Right atrium auricular region (tissue), 2 donors: ENCODE data around the gene PUS1. TPM values are rescaled to one million over a fixed set of nuclear protein-coding genes. Genes with fewer than 3 reads are reported as not detected.

ENCODE experiments used
- DNase-seq: peaks from one replicate; pipeline ENCODE4 v3.0.0-alpha.2; 2019; ENCODE audit warnings: low spot score
- H3K27ac ChIP-seq, 2 donors: fragments of 200-600 bp; sonication (generic); 1 replicate in 1 of 2; 2 replicates in 1 of 2; pipeline ENCODE4 v1.5.1; 2016 to 2019
- H3K27me3 ChIP-seq, 2 donors: fragments of 200-600 bp; sonication (generic); one replicate each; pipeline versions ENCODE4 v1.5.1 to v1.6.0; 2017 to 2019
- H3K36me3 ChIP-seq: fragments of 200-600 bp; sonication (generic); one replicate; pipeline ENCODE4 v1.5.1; 2016
- H3K4me1 ChIP-seq, 2 donors: fragments of 200-600 bp; sonication (generic); one replicate each; pipeline versions ENCODE4 v1.5.1 to v1.6.0; 2017 to 2019
- H3K4me3 ChIP-seq, 2 donors: fragments of 200-600 bp; sonication (generic); 1 replicate in 1 of 2; 2 replicates in 1 of 2; pipeline ENCODE4 v1.5.1; 2017 to 2019; ENCODE audit warnings: mild to moderate bottlenecking in 1 of 2, moderate library complexity in 1 of 2
- H3K9me3 ChIP-seq, 2 donors: fragments of 200-600 bp; sonication (generic); one replicate each; pipeline ENCODE4 v1.5.1; 2019
- CTCF ChIP-seq, 2 donors: fragments of 200-600 bp; sonication (generic); IDR thresholded peaks; one replicate each; pipeline ENCODE4 v1.5.1; 2019; ENCODE audit warnings: antibody characterized with exemption in 2 of 2
- total RNA-seq, 2 donors: library from RNA; depleted of rRNA; stranded (reverse); fragments of >200 nt; gene quantifications; one replicate each; pipeline ENCODE4 v1.1.0, GENCODE V29; 2016

The PUS1 gene
- total RNA-seq, 2 donors from 2014 or later: 5.0 to 10.3 TPM

GRCh38 chr12:131928080-131928710, 881 bp upstream of the PUS1 start:
- TF ChIP-seq CTCF (IDR thresholded peaks at IDR 0.05): no peak
- Histone ChIP-seq H3K4me1 (peaks cover 0 to 20% of the 10 kb centered on the region in 2 donors), H3K27ac (peak overlapping the region; percentile 91 to 97), H3K27me3 (no peaks in the 10 kb centered on the region), H3K4me3 (peak overlapping the region; percentile 68 to 76), H3K36me3 (peaks cover 15% of the 10 kb centered on the region), H3K9me3 (no peaks in the 10 kb centered on the region)
- DNase-seq: no peak

- TF ChIP-seq CTCF (IDR thresholded peaks at IDR 0.05): no peak
- peak overlapping the region in 1 of 2 donors; percentile 91 for H3K27ac ChIP-seq
- no peak for DNase-seq
Measured at GRCh38 chr12:131929581-131930456, 743 bp downstream of the PUS1 start.

DNA sequence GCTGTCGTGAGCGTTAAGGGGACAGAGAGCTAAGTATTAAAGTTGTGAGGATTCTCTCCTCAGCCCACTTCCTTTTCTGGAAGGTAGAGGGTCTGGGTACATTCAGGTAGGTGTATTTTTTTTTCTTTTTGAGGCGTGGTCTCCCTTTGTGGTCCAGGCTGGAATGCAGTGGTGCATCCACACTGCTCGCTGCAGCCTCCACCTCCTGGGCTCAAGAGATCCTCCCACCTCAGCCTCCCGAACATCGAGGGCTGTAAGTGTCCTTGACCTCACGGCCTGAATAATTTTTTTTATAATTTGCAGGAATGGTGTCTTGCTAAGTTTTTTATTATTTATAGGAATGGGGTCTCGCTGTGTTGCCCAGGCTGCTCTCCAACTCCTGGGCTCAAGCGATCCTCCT, 1.4 kb downstream of the PUS1 start:
- Histone ChIP-seq H3K27ac (no peak overlapping the region), H3K9me3 (no peaks in the 10 kb centered on the region)

More at GRCh38 chr12:131929581-131930456, 743 bp downstream of the PUS1 start:
- Histone ChIP-seq H3K27me3 (no peaks in the 10 kb centered on the region), H3K9me3 (no peaks in the 10 kb centered on the region), H3K36me3 (peaks cover 31% of the 10 kb centered on the region), H3K4me1 (peaks cover 0 to 13% of the 10 kb centered on the region in 2 donors), H3K4me3 (peak overlapping the region; percentile 68 to 76)

GRCh38 chr12:131933387-131933786, 4.3 kb downstream of the PUS1 start:
- Histone ChIP-seq H3K27ac (no peak overlapping the region), H3K36me3 (peaks cover 47% of the 10 kb centered on the region), H3K4me3 (no peak overlapping the region), H3K27me3 (no peaks in the 10 kb centered on the region), H3K9me3 (no peaks in the 10 kb centered on the region), H3K4me1 (peaks cover 0 to 12% of the 10 kb centered on the region in 2 donors)
- DNase-seq: no peak
- no peak for TF ChIP-seq CTCF (IDR thresholded peaks at IDR 0.05)

More for the DNA sequence above, 1.4 kb downstream of the PUS1 start:
- Histone ChIP-seq H3K4me1 (peaks cover 0 to 13% of the 10 kb centered on the region in 2 donors), H3K36me3 (peaks cover 38% of the 10 kb centered on the region), H3K4me3 (peak overlapping the region; percentile 68 to 76), H3K27me3 (no peaks in the 10 kb centered on the region)
- no peak for TF ChIP-seq CTCF (IDR thresholded peaks at IDR 0.05)
- DNase-seq: no peak

- peaks cover 0 to 10% of the 10 kb centered on the region in 2 donors for H3K4me1 ChIP-seq
- no peak for DNase-seq
- H3K4me3 ChIP-seq: no peak overlapping the region
- no peaks in the 10 kb centered on the region for H3K27me3 ChIP-seq
- no peak for TF ChIP-seq CTCF (IDR thresholded peaks at IDR 0.05)
- no peaks in the 10 kb centered on the region for H3K9me3 ChIP-seq
- H3K27ac ChIP-seq: no peak overlapping the region
- H3K36me3 ChIP-seq: peaks cover 47% of the 10 kb centered on the region
Measured at GRCh38 chr12:131934535-131934934, 5.5 kb downstream of the PUS1 start.
